ENCODE results near the gene NEK10. TPM values are rescaled to one million over a fixed set of nuclear protein-coding genes. Genes with fewer than 3 reads are reported as not detected.

Gene NEK10
- total and polyA plus RNA-seq, 2 of the 13 experiments (the other 11 are each of a cell fraction or from before 2014, with no cell fraction given), result 2.8 to 14.2 TPM

GRCh38 chr3:27360113-27361078 is 8.8 kb downstream of the NEK10 start (continued):
- TF ChIP-seq GMEB2 (CRISPR knock-in tag; IDR thresholded peaks at IDR 0.05; ENCODE audit: low read depth), result no peak
- no peak for TF ChIP-seq MXD1 (CRISPR knock-in tag; IDR thresholded peaks at IDR 0.05)
- TF ChIP-seq ZBTB7B (CRISPR knock-in tag; IDR thresholded peaks at IDR 0.05), result peak; percentile 50; the same call in 1 of the 2 replicates
- peak; percentile 84; the same call in 1 of the 2 replicates for TF ChIP-seq PRDM10 (CRISPR knock-in tag; IDR thresholded peaks at IDR 0.05; ENCODE audit: low read depth)
- no peak for TF ChIP-seq ZNF180 (CRISPR knock-in tag; IDR thresholded peaks at IDR 0.05; ENCODE audit: borderline replicate concordance, low read depth)
- TF ChIP-seq ZNF512B (CRISPR knock-in tag; IDR thresholded peaks at IDR 0.05; ENCODE audit: borderline replicate concordance), result no peak
- no peak for TF ChIP-seq ZNF207 (IDR thresholded peaks at IDR 0.05; ENCODE audit: borderline replicate concordance)
- TF ChIP-seq HNRNPK (IDR thresholded peaks at IDR 0.05; ENCODE audit: low read depth, low read length, poor library complexity, severe bottlenecking), result no peak
- TF ChIP-seq ATF6 (CRISPR knock-in tag; conservative IDR thresholded peaks at IDR 0.05), result peak; percentile 57; the same call in 1 of the 2 replicates
- no peak for TF ChIP-seq ZNF484 (CRISPR knock-in tag; IDR thresholded peaks at IDR 0.05; ENCODE audit: borderline replicate concordance, low read depth)
- peak; percentile 76 for TF ChIP-seq ETV6 (CRISPR knock-in tag; conservative IDR thresholded peaks at IDR 0.05)
- no peak for TF ChIP-seq ZNF337 (CRISPR knock-in tag; IDR thresholded peaks at IDR 0.05; ENCODE audit: borderline replicate concordance, low read depth)
- TF ChIP-seq CSRNP2 (CRISPR knock-in tag; conservative IDR thresholded peaks at IDR 0.05; ENCODE audit: low read depth), result no peak

All from HepG2 (cell line).